ENCODE measurements around the gene ANKRD36C.
"Not testable (repeated sequence)": the region's sequence is repeated elsewhere in the genome, so short reads cannot be mapped to it uniquely, and the experiment has no call there.

Gene ANKRD36C

GRCh38 chr2:95793970-95794369, 197.7 kb downstream of the ANKRD36C start:
- not testable (repeated sequence) for DNase-seq

- DNase-seq, result not testable (repeated sequence)
Observed at GRCh38 chr2:95790180-95790579, 201.4 kb downstream of the ANKRD36C start.

GRCh38 chr2:95789385-95789784, 202.2 kb downstream of the ANKRD36C start:
- DNase-seq, result not testable (repeated sequence)

- DNase-seq, result not testable (repeated sequence)
Observed at GRCh38 chr2:95788642-95789041, 203.0 kb downstream of the ANKRD36C start.
